NCI-H82 treated with DMSO at 0.1 percent for 48 hours (cell line): ENCODE results near the gene PRRC2A.

Experiments used
- DNase-seq: peaks from one replicate; lab custom pipeline; 2025; ENCODE audit not compliant: unreplicated experiment; lab: John Stamatoyannopoulos, UW

PRRC2A gene

GRCh38 chr6:31622684-31623091, 2.2 kb downstream of the PRRC2A start:
- no peak for DNase-seq

GRCh38 chr6:31624070-31624469, 3.6 kb downstream of the PRRC2A start:
- DNase-seq = no peak

GRCh38 chr6:31626952-31627351, 6.4 kb downstream of the PRRC2A start:
- DNase-seq = no peak

GRCh38 chr6:31627690-31628287, 7.3 kb downstream of the PRRC2A start:
- DNase-seq = no peak

- DNase-seq = no peak
These were observed 8.5 kb downstream of the PRRC2A start for GRCh38 chr6:31629014-31629413.

GRCh38 chr6:31630177-31630934, 9.8 kb downstream of the PRRC2A start:
- DNase-seq = no peak

- DNase-seq = no peak
These were observed 10.7 kb downstream of the PRRC2A start for GRCh38 chr6:31631209-31631608.

- DNase-seq = no peak
These were observed 11.3 kb downstream of the PRRC2A start for GRCh38 chr6:31631681-31632278.

- DNase-seq = no peak
These were observed 11.9 kb downstream of the PRRC2A start for GRCh38 chr6:31632279-31632946.

- no peak for DNase-seq
These were observed 12.9 kb downstream of the PRRC2A start for GRCh38 chr6:31633447-31633846.

- no peak for DNase-seq
These were observed 13.6 kb downstream of the PRRC2A start for GRCh38 chr6:31634131-31634530.

GRCh38 chr6:31634969-31635575, 14.6 kb downstream of the PRRC2A start:
- DNase-seq = no peak

GRCh38 chr6:31636698-31637596, 16.4 kb downstream of the PRRC2A start:
- no peak for DNase-seq

GRCh38 chr6:31639043-31639442, 18.5 kb downstream of the PRRC2A start:
- no peak for DNase-seq

GRCh38 chr6:31639449-31639861, 18.9 kb downstream of the PRRC2A start:
- DNase-seq = no peak

- DNase-seq = no peak
These were observed 20.1 kb downstream of the PRRC2A start for GRCh38 chr6:31640612-31641011.

- DNase-seq = no peak
These were observed 20.9 kb downstream of the PRRC2A start for GRCh38 chr6:31641370-31641769.

GRCh38 chr6:31642798-31643570, 22.5 kb downstream of the PRRC2A start:
- no peak for DNase-seq

GRCh38 chr6:31643818-31644454, 23.4 kb downstream of the PRRC2A start:
- no peak for DNase-seq
